K562 (cell line): ENCODE results near the gene AQP9. TPM values are rescaled to one million over a fixed set of nuclear protein-coding genes. Genes with fewer than 3 reads are reported as not detected.
A peak's percentile ranks its signal among the peaks of the same experiment; 100 is the strongest.

Experiments
- ARHGAP35 ChIP-seq: fragments of 450-650 bp; IDR thresholded peaks from 2 replicates; pipeline ENCODE4 v1.6.1; 2018; ENCODE audit not compliant: partially characterized antibody
- ATF3 ChIP-seq, 2 experiments: fragments of 450-650 bp in 1 of 2; sonication (generic) in 1 of 2; formaldehyde crosslinking in 1 of 2; IDR thresholded peaks in 1 of 2; conservative IDR thresholded peaks in 1 of 2; 2 replicates each; pipeline versions ENCODE4 v1.6.1 to v1.8.1; 2016 to 2023; ENCODE audit warnings: mild to moderate bottlenecking in 2 of 2, moderate library complexity in 2 of 2, inconsistent platforms in 1 of 2, missing genetic modification reagents in 1 of 2
- ATF7 ChIP-seq: fragments of 450-650 bp; IDR thresholded peaks from 2 replicates; pipeline ENCODE4 v1.7.1; 2014; ENCODE audit warnings: mild to moderate bottlenecking, moderate library complexity
- CBFB ChIP-seq: sonication (generic); formaldehyde crosslinking; IDR thresholded peaks from 2 replicates; pipeline ENCODE4 v1.4.0; 2020; ENCODE audit warnings: mild to moderate bottlenecking, missing genetic modification reagents
- E2F6 ChIP-seq, 2 experiments: IDR thresholded peaks; 2 replicates each; pipeline ENCODE4 v1.6.1; 2011; ENCODE audit warnings: borderline replicate concordance in 1 of 2, control low read depth in 1 of 2, low read depth in 1 of 2, low read length in 1 of 2, mild to moderate bottlenecking in 1 of 2, mixed read lengths in 1 of 2, moderate library complexity in 1 of 2; ENCODE audit not compliant: insufficient read depth in 1 of 2, insufficient read length in 1 of 2, poor library complexity in 1 of 2, severe bottlenecking in 1 of 2; ENCODE audit errors: extremely low read depth in 1 of 2
- GATAD2A ChIP-seq: fragments of 450-650 bp; IDR thresholded peaks from 2 replicates; pipeline ENCODE4 v1.6.1; 2017
- GTF2E2 ChIP-seq: fragments of 200-800 bp; sonication (Bioruptor generic); IDR thresholded peaks from 2 replicates; pipeline ENCODE4 v1.6.1; 2016; ENCODE audit warnings: missing genetic modification characterization, missing compliant biosample characterization
- HNRNPH1 ChIP-seq: fragments of 200-400 bp; formaldehyde crosslinking; optimal IDR thresholded peaks from 2 replicates; pipeline ENCODE3; 2017; ENCODE audit warnings: low read depth, mild to moderate bottlenecking, low read length, moderate library complexity
- NFATC3 ChIP-seq: fragments of 450-650 bp; IDR thresholded peaks from 2 replicates; pipeline ENCODE4 v1.6.1; 2017; ENCODE audit warnings: mild to moderate bottlenecking
- NFIC ChIP-seq: fragments of 450-650 bp; IDR thresholded peaks from 2 replicates; pipeline ENCODE4 v1.6.1; 2017; ENCODE audit warnings: mild to moderate bottlenecking, inconsistent platforms
- PREB ChIP-seq: sonication (generic); formaldehyde crosslinking; IDR thresholded peaks from 2 replicates; pipeline ENCODE4 v1.8.1; 2023; ENCODE audit warnings: mild to moderate bottlenecking, missing genetic modification reagents
- RBM22 ChIP-seq: fragments of 200-400 bp; formaldehyde crosslinking; IDR thresholded peaks from 2 replicates; pipeline ENCODE4 v1.6.1; 2018; ENCODE audit warnings: low read length, low read depth; ENCODE audit not compliant: poor library complexity, severe bottlenecking
- RBM34 ChIP-seq: fragments of 200-400 bp; formaldehyde crosslinking; IDR thresholded peaks from 2 replicates; pipeline ENCODE4 v1.6.1; 2018; ENCODE audit warnings: low read length, borderline replicate concordance; ENCODE audit not compliant: insufficient read depth
- RUNX1 ChIP-seq: sonication (generic); IDR thresholded peaks from 2 replicates; pipeline ENCODE4 v1.6.1; 2016; ENCODE audit warnings: antibody characterized with exemption, low read depth
- SFPQ ChIP-seq: fragments of 200-400 bp; formaldehyde crosslinking; IDR thresholded peaks from 2 replicates; pipeline ENCODE4 v1.6.1; 2017; ENCODE audit warnings: mild to moderate bottlenecking, low read depth, low read length, moderate library complexity
- SIN3B ChIP-seq: fragments of 450-650 bp; IDR thresholded peaks from 2 replicates; pipeline ENCODE4 v1.6.1; 2017; ENCODE audit warnings: low read depth, mild to moderate bottlenecking, moderate library complexity
- SLC30A9 ChIP-seq: fragments of 250-450 bp; sonication (Bioruptor Pico); IDR thresholded peaks from 2 replicates; pipeline ENCODE4 v1.8.0; 2022; ENCODE audit warnings: mild to moderate bottlenecking, moderate library complexity
- SMARCE1 ChIP-seq: fragments of 450-650 bp; IDR thresholded peaks from 2 replicates; pipeline ENCODE4 v1.7.1; 2016; ENCODE audit warnings: mild to moderate bottlenecking
- TAF7 ChIP-seq: fragments of 450-650 bp; IDR thresholded peaks from 2 replicates; pipeline ENCODE4 v1.6.1; 2016; ENCODE audit warnings: missing genetic modification characterization, missing compliant biosample characterization
- TSHZ1 ChIP-seq: fragments of 250-450 bp; sonication (Bioruptor Pico); IDR thresholded peaks from 2 replicates; pipeline ENCODE4 v1.4.0; 2020; ENCODE audit warnings: mild to moderate bottlenecking, moderate library complexity
- ZNF583 ChIP-seq: fragments of 250-450 bp; sonication (Bioruptor Pico); IDR thresholded peaks from 2 replicates; pipeline ENCODE4 v1.4.0; 2020
- polyA plus RNA-seq, 8 experiments: library from polyadenylated mRNA; depleted of rRNA in 4 of 8; stranded (reverse) in 5 of 8; unstranded in 3 of 8; fragments of >200 nt; fragmentation: Nextera tagmentation in 2 of 8; fragmentation: Illumina TruSeq in 1 of 8; extraction: Ambion mirVana in 2 of 8; extraction: Trizol in 1 of 8; gene quantifications; 2 replicates each; pipeline versions ENCODE4 v1.2.1 to v1.2.3, GENCODE V29; 2011 to 2014; ENCODE audit warnings: inconsistent platforms in 1 of 8, missing spikeins in 1 of 8
- total RNA-seq, 7 experiments: library from RNA; depleted of rRNA in 6 of 7; stranded (reverse); fragments of >200 nt in 6 of 7; fragmentation: Illumina TruSeq in 2 of 7; extraction: Trizol in 2 of 7; gene quantifications; 2 replicates each; pipeline versions ENCODE4 v1.2.1 to v1.2.3, GENCODE V29; 2011 to 2021; ENCODE audit warnings: low replicate concordance in 1 of 7

The AQP9 gene
- total and polyA plus RNA-seq, 9 of the 15 experiments (the other 6 are each of a cell fraction or from before 2014, with no cell fraction given): 0.04 to 0.33 (median 0.07) TPM; not detected in 4

- no peak for TF ChIP-seq RBM34
- TF ChIP-seq HNRNPH1: no peak
- no peak for TF ChIP-seq NFIC
- TF ChIP-seq RUNX1: no peak
- TF ChIP-seq SMARCE1: no peak
- peak; percentile 95 for TF ChIP-seq ATF7
- TF ChIP-seq SIN3B: no peak
- TF ChIP-seq TSHZ1 (CRISPR knock-in tag): no peak
- TF ChIP-seq GTF2E2: 0 out of 2 replicates have a peak, but pooled peaks have one; percentile 33
- no peak for TF ChIP-seq PREB (CRISPR knock-in tag)
- TF ChIP-seq ARHGAP35: no peak
- TF ChIP-seq SLC30A9 (CRISPR knock-in tag): no peak
- TF ChIP-seq SFPQ: no peak
- no peak for TF ChIP-seq CBFB
- TF ChIP-seq GATAD2A: no peak
- TF ChIP-seq E2F6 (IDR thresholded peaks at IDR 0.05; ENCODE audit: borderline replicate concordance in 1 of 2, extremely low read depth in 1 of 2, insufficient read depth in 1 of 2, insufficient read length in 1 of 2, low read depth in 1 of 2, low read length in 1 of 2, poor library complexity in 1 of 2, severe bottlenecking in 1 of 2): no peak
- TF ChIP-seq ZNF583 (CRISPR knock-in tag): no peak
- no peak for TF ChIP-seq TAF7
- no peak for TF ChIP-seq NFATC3
- TF ChIP-seq RBM22: no peak
- peak; percentile 77 for TF ChIP-seq ATF3 (IDR thresholded peaks at IDR 0.05)
- no peak for TF ChIP-seq ATF3 (CRISPR knock-in tag; conservative IDR thresholded peaks at IDR 0.05)
Measured at GRCh38 chr15:58222679-58223078, 84.5 kb downstream of the AQP9 start (continued).
